Fibroblast of upper back skin (primary cell): ENCODE data around the gene TCTN1.
"Not testable (repeated sequence)": the region's sequence is repeated elsewhere in the genome, so short reads cannot be mapped to it uniquely, and the experiment has no call there.

ENCODE experiments used
- DNase-seq: peaks from one replicate; pipeline ENCODE4 v3.0.0-alpha.2; 2013

Gene TCTN1

GRCh38 chr12:110639336-110640141, 25.6 kb downstream of the TCTN1 start:
- DNase-seq, result peak; percentile 77

- DNase-seq, result no peak
These were observed 26.5 kb downstream of the TCTN1 start for GRCh38 chr12:110640275-110641025.

GRCh38 chr12:110641521-110641920, 27.6 kb downstream of the TCTN1 start:
- peak; percentile 51 for DNase-seq

DNA sequence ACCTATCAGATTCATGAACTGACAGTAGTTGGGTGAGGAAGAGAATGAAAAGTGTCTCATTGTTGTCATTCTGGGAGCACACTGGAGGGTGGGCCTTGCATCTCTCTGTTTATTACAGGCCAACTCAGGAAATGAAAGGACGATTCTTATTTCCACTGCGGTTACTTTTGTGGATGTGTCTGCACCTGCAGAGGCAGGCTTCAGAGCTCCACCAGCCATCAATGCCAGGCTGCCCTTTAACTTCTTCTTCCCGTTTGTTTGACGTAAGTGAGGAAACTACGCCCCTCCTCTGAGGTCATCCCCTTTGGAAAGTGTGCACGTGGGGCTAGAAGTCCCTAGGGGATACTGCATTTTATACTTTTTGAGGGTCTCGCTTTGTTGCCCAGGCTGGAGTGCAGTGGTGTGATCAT, 33.7 kb downstream of the TCTN1 start:
- DNase-seq, result no peak

- DNase-seq, result no peak
These were observed 35.5 kb downstream of the TCTN1 start for GRCh38 chr12:110649341-110649847.

GRCh38 chr12:110654238-110654637, 40.3 kb downstream of the TCTN1 start:
- not testable (repeated sequence) for DNase-seq

DNA sequence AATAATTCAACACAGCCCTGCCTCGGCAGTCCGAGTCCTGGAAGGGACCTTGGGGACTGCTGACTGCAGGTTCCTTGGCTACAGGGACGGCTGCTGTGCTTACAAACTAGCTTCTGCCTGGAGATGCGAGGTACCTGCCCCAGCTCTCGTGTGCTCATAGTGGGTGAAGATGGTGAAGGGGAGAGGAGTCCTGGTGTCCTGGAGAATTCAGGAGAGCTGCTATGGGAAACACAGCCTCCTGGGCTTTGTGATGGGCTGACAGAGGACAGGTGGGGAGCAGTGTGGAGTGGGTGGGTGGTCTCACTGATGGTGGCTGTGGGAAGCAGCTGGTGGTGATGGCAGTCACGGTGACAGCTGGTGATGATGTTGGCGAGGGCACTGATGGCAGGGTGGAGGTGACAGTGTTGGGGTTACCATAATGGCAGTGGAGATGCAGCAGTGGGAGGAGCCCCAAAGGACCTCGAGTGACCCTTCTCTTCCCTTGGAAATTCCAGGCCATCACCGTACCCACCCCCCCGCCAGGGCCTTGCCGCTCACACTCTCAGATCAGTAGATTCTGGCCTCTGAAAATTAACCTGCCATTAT, 42.2 kb downstream of the TCTN1 start:
- DNase-seq, result no peak

GRCh38 chr12:110657747-110658146, 43.8 kb downstream of the TCTN1 start:
- DNase-seq, result no peak

- no peak for DNase-seq
These were observed 44.3 kb downstream of the TCTN1 start for GRCh38 chr12:110658242-110658641.

GRCh38 chr12:110658878-110659277, 44.9 kb downstream of the TCTN1 start:
- DNase-seq, result no peak

- no peak for DNase-seq
These were observed 47.5 kb downstream of the TCTN1 start for GRCh38 chr12:110661337-110661972.

GRCh38 chr12:110666892-110667291, 53.0 kb downstream of the TCTN1 start:
- DNase-seq, result no peak

DNA sequence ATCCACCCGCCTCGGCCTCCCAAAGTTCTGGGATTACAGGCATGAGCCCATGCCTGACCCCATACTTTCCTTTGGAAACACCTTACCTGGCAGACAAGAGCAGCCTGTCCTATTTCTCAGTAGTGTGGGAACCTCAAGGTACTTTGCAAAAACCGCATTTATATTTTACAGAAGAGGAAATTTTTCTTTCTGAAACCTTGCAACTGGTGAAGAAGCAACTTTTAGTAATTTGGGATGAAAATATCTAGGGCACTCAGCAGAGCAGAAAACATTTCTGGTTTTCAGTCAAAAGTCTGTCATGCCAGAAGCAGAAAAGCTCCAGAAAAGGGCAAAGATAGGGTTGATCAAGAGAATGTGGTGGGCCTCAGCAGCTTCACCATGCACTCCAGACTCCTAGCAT, 53.7 kb downstream of the TCTN1 start:
- no peak for DNase-seq

- DNase-seq, result no peak
These were observed 54.7 kb downstream of the TCTN1 start for GRCh38 chr12:110668480-110669192.

DNA sequence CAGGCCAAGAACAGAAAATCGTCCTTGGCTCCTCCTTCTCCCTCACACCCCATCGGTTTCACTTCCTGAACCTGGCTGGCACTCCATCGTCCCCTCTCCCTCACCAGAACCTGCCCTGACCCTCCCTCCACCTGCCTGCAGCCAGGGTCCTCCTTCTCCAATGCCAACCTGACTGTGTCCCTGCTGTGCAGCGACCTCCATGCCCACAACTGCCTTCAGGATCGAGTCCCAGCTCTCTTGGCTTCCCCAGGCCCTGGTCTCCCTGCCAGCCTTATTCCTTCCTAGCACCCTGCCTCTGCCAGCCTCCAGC, 55.2 kb downstream of the TCTN1 start:
- no peak for DNase-seq

DNA sequence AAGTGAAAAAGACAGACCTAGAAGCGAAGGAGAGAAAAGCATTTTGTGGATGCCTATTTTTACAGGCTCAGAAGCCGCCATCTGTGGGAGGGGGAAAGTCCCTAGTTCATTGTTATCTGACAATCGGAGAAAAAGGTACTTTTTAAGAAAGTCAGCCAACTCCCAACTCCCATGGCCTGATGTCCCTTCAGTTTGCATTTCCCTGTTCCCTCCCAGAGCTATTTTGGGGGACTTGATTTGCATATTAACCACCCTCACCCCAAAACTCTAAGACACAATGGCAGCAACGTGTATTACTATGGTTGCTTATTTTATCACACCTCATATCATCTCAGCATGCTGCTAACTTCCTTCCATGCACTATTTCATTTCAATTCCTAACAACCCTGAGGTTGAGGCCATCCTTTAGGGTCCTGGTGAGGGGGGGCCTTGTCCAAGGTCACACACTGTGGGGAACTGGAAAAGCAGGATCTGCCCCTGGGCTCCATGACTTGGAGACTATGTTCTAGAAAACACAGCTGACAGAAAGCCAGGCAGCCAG, 56.3 kb downstream of the TCTN1 start:
- no peak for DNase-seq

- no peak for DNase-seq
These were observed 62.2 kb downstream of the TCTN1 start for GRCh38 chr12:110676171-110676570.

DNA sequence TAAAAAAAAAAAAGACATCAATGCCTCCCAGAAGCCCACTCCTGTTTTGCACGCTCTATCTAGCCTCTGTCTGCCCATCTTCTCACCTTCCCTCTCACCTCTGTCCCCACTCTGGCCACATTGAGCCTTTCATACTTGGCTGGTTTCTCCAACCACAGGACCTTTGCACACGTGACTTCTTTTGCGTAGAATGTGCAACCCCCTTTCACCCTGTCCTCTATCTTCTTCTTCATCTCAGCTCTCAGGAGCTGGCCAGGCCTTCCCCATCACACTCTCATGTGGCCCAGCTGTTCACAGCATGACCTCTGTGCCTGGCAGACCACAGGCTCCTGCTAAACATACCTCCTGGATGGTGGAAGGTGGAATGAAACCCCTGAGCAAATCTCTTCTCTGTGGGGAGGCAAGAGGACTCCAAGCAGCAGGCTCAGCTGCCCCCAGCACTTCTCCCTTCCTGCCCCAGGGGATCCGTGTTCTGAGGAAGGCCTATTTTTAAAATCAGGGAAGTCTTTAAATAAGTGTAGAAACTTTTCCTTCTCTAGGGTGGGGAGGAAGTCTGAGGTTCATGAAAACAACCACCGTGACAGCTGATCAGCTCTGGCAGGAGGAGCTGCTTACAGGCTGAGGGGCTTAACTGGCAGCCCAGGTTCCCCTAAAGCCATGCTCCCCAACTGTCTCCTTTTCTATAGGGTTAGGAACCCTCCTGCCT, 63.4 kb downstream of the TCTN1 start:
- DNase-seq, result no peak

GRCh38 chr12:110677982-110678381, 64.1 kb downstream of the TCTN1 start:
- no peak for DNase-seq

DNA sequence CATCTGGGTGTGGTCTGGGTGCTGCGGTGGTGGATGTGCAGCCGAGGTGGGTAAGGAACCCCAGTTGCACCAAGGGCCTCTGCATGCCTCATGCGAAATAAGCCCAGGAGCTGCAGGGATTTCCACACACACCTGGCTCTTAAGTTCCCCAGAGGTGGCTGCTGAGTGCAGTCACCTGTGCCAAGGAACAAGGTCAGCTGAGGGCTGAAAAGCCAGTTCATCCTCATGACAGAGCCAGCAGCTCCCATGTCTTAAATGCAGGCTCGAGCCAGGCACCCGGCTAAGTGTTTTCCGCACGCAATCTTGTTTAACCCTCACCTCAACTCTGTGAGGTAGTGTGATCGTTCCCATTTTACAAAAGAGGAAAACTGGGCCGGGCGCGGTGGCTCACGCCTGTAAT, 65.3 kb downstream of the TCTN1 start:
- DNase-seq, result no peak

DNA sequence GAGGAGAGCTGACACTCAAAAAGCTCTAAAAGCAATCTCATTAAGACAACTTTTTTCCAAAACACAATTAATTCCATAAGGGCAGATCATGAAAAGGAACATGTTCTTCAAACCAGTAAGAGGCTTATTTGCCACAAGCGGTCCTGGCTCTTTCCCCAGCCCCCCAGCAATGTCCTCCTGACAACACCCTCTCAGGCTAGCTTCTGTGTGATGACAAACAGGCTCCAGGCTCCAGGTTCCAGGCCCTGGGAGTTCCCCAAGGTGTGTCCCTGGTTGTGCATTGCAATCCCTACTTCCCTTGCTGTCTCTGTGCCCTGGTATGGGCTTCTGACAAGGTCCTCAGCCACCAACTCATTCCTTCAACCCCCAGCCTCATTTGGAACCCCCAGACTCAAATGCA, 66.1 kb downstream of the TCTN1 start:
- DNase-seq, result no peak

DNA sequence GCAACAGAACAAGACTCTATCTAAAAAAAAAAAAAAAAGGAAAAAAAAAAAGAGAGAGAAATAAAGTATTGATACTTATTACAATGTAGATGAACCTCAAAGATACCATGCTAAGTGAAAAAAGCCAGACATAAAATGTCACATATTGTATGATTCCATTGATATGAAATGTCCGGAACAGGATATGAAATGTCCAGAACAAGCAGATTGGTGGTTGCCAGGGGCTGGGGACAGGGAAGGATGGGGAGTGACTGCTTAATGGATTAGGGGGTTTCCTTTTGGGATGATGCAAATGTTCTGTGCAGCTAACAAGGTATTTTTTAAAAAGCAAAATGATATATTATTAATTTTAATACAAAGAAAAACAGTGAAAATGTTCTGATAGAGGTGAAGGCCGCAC, 70.0 kb downstream of the TCTN1 start:
- DNase-seq, result no peak
